ENCODE measurements around the gene LDB2.
"Not testable (repeated sequence)": the region's sequence is repeated elsewhere in the genome, so short reads cannot be mapped to it uniquely, and the experiment has no call there.

The LDB2 gene

DNA sequence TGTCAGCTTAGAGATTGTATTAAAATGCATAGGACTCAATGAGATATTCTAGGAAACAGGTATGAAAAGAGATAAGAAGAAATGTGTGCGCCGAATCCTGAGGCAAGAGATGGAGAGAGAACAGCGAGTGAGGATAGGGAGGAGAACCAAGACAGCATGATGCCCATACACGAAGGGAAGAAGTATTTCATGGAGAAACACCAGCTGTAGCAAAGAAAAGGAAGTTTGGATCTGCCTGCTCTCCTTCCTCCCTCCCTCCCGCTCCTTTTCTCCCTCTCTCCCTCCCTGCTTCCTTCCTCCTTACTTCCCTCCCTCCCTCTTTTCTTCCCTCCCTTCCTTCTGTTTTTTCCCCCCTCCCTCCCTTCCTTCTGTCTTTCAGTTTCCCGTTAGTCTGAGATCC is 353.6 kb downstream of the LDB2 start:
- no peak for DNase-seq (ENCODE audit: low read depth)

GRCh38 chr4:16544251-16544721 is 354.2 kb downstream of the LDB2 start:
- no peak for DNase-seq (ENCODE audit: low read depth)

DNA sequence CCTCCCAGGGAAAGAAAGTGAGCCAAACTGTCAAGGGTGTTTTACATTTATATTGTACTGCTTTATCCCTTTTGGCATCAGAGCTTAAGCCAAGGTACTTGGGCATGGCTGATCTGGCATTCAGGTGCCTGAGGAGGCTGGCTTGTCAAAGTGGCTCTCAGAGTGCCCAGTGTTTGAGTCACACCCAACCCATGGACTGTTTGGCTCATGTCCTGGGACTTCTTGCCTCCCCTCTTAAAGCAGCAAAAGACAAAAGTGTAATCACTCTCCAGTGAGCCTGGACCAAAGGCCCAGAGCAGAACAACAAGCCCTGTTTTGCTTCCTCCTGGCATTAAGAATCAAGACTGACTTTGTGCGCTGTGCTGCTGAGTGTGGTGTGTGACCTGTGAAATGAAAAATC is 360.5 kb downstream of the LDB2 start:
- DNase-seq (ENCODE audit: low read depth): no peak

DNA sequence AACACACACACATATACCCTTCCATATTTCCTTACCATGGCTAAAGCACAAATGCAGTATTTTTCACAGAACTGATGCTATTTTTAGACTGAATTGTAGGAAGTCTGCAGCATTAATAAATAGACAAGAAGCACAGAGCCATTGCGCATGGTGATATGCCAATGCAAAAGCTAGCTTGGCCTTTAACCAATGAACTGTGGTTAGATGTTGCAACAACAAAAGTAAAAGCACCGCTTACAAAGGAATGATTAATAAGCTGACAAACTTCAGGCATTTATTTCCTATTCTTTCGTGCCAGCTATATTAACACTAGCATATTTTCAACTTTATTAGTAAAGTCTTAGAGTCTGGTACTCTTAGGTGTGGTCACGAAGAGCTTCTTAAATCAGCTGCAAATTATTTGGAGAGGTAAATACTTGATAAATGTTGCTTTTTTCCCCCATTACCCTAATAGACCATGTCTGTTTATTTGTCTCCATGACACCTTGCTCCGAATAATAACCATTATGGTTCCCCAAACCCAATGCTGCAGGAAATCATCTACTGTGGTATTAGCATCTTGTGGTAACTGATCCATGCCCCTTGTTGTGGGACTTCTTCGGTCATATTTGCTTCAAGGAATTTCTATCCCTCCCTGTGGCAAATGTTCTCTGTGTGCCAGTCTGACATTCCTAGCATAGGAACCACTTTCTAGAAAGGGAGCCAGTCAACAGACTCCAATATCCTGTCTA is 366.0 kb downstream of the LDB2 start:
- no peak for DNase-seq (ENCODE audit: low read depth)

DNA sequence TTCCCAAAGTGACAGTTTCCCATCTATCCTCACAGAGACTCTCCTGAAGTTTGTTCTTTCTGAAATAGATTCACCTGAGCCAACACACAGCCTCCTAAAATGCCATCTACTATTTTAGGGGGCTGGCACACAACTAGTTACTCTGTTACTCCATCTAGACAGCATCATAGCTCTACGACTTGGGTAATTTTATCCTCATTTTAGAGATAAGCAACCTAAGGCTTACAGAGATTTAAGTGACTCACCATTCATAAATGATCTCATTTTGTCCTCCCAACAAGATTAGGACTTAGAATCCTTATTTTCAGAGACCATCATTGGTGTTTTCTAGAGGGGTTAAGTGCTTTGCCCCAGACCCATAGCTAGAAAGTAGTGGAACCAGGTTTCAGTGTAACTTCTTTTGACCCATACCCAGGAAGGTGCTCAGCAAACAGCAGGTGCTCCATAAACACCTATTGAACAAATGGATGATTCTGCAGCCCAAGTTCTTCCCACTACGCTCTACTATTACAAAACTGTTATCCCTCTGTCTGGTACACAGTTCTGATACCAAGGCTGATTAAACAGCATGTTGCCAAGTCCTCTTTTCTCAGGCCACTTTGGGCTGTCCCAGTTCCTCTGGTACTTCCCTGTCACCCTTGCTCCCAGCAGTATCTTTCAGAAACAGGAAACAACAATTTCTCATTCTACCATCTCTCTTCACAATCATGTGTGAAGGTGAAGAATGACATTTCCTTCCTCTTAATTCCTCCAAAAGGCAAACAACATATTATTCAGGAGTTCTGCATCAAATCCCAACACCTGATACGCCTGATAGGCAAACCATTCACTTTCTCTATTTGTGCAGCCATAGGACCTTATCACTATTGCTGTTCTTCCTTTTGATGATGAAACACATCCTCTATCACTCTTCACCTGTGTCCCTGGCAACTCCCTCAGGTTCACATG is 367.5 kb downstream of the LDB2 start:
- DNase-seq (ENCODE audit: low read depth): no peak

DNA sequence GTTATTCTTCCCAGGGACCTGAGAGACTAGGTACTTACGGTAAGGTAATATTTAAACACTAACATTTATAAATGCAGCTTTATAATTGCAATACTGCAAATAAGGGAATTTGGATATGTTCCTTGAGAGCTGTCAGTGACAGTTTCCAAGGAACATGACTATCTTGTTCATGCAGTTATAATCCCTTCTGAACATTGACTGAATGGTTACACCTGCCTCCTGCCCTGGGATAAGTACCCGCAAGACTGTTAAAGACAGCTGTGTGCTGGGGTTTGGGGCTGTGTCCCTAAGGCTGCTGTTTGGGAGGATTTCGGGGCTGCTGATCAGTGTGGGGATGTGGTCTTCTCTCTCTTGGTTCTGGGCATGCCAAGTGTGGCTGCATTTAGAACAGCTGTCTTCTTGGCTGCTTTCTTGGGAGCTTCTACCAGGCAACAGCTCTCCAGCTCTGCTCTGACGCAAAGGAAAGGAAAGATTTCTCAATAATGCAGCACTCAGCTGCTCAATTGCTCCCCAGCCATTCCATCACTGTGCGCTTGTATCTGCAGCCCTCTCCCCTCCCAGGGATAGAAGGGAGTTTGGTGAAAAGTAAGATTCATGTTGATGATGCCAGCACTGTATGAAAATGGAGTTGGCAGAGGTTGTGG is 373.4 kb downstream of the LDB2 start:
- DNase-seq (ENCODE audit: low read depth): no peak

- DNase-seq (ENCODE audit: low read depth): no peak
Measured at GRCh38 chr4:16524406-16524805, 374.0 kb downstream of the LDB2 start.

- not testable (repeated sequence) for DNase-seq (ENCODE audit: low read depth)
Measured at GRCh38 chr4:16523526-16523925, 374.9 kb downstream of the LDB2 start.

GRCh38 chr4:16521156-16521915 is 377.1 kb downstream of the LDB2 start:
- DNase-seq (ENCODE audit: low read depth): no peak

DNA sequence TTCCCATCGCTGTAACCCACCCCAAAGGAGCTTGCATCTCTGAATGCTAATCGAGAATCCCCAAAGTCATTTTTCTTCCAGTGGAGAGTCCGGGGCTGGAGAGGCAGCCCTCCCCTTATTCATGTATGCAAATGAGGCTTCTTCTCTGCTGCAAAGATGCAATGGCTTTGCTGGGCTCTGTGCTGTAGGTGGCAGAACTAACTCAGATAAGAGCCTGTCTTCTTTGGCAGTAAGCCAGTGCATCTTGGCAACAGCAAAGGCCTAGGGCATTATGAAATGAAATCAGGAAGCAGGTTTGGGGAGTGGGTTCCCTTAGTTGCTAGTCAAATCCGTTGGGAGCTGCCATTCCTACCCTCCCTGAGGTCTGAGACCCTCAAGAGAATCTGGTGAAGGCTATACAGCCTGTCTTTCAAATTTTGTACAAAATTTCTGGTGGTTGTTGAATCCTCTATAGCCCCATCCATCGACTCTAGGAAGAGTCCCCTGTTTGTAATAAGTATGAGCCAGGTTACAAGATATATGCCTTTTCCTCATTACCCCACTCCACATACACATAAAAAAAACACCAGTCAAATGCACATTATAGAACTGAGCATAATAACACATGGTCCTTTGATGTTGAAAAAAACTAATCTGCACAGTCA is 381.5 kb downstream of the LDB2 start:
- no peak for DNase-seq (ENCODE audit: low read depth)

DNA sequence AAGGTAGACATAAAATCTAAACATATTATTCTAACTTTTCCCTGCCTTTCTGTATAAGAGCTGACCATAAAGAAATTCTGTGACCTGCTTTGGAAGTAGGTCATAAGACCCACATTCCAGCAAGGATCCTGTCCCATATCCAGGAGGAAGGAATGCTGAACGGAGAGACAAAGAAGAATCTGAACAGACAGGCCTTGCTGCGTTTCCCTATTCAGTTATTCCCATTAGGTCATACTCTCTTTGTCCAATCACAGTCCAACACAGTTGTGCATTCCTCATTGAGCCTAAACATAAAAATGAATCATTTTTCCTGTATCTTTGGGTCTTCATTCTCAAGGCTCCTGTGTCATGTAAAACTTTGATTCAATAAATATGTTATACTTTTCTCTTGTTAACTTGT is 384.6 kb downstream of the LDB2 start:
- DNase-seq (ENCODE audit: low read depth): no peak

DNA sequence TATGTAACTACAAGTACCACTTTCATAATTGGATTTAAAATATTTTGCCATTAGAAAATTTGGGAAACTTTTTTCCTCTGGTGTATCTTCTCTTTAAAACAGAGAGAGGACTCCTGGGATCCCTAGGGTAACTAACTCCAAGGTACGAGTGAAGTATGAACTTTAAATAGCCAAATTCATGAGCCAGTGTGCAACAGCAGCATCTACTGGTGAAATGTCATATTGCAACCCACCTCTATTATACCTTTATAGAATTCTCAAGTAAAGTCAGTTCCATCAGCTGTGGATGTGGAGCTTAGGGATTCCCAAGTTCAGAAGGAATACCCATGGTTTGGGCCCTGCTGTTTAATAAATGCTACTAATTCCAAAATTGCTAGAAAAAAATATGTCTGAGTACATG is 389.5 kb downstream of the LDB2 start:
- DNase-seq (ENCODE audit: low read depth): no peak

DNA sequence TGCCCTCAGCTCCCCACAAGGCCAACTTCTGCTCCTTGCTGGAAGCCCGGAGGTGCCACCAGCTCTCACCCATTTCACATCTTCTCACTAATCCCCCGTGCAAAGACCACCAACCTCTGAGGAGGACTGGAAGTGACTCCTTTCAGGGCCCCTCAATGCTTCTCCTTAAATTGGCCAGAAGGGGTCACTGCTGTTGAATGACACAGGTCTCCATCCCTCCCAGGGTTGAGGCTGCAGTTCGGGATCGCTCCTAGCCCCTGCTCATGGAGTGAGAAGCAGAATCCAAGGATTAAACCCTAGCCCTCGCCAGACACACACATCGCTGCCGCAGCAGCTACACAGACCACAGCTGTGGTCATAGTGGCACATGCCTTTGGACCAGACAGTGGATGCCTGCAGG is 392.7 kb downstream of the LDB2 start:
- no peak for DNase-seq (ENCODE audit: low read depth)

DNA sequence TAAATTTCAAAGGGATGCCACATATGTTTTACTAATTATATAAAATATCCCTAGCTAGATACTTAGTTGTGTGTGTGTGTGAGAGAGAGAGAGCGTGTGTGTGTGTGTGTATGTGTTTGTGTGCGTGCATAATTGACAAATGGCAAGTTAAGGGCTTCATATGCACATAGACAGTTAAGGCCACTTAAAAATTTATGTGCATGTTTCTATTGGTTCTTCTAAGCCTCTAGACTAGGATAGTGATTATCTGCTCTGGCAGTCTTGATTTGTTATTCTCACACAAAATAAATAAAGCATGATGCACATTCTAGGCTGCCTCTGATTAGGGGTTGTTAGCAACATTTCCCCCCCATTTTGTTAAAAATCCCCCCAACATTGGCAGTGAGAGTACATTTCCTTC is 393.2 kb downstream of the LDB2 start:
- no peak for DNase-seq (ENCODE audit: low read depth)

- DNase-seq (ENCODE audit: low read depth): no peak
Measured at GRCh38 chr4:16503421-16504100, 394.9 kb downstream of the LDB2 start.

DNA sequence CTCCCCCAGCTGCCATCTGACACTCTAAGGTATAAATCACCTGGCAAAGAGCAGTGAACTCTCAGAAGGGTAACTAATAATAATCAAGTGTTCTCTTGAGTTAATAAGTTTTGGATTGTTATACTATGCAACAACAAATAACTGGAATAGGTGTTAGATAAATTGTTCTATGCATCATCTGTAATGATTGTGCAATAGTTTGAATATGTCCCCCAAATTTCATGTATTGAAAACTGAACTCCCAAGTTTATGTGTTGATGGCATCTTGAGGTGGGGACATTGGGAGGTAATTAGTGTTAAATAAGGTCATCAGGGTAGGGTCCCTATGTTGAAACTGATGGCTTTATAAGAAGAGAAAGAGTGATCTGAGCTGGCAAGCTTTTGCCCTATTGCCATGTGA is 399.5 kb downstream of the LDB2 start:
- no peak for DNase-seq (ENCODE audit: low read depth)

DNA sequence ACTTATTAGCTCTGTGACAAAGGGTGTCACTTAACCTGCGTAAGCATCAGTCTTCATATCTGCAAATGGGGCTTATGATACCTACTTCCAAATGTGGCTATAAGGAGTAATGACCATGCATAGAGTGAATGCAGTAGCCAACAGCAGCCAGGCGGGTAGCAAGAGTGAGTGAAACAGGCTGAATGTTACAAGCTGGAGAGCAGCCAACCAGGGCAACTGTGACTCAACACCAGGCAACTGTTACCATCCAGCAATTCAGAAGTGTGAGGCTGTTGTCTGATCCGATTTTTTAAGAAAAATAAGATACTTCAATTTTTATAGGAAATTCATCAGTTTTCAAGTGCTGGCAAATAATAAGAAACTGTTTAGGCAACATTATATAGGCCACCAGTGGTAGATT is 401.9 kb downstream of the LDB2 start:
- no peak for DNase-seq (ENCODE audit: low read depth)

GRCh38 chr4:16492872-16493271 is 405.6 kb downstream of the LDB2 start:
- DNase-seq (ENCODE audit: low read depth): no peak

DNA sequence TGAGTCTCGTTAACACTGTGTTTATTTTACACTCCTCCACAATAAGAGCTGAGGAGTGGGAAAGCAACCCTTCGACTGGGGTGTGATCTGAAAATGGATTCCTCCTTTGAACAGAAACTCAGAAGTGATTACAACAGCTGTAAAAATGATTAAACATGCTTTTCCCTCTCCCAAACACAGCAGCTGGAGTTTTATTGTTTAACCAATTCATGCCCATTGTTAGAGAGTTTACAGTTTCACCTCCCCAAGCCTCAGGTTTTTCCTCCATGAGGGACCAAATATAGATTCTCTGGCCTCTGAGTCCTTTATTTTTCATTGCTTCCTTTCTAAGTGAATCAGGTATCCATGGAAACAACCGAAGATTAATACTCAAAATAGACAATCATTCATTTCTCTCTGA is 409.2 kb downstream of the LDB2 start:
- no peak for DNase-seq (ENCODE audit: low read depth)

DNA sequence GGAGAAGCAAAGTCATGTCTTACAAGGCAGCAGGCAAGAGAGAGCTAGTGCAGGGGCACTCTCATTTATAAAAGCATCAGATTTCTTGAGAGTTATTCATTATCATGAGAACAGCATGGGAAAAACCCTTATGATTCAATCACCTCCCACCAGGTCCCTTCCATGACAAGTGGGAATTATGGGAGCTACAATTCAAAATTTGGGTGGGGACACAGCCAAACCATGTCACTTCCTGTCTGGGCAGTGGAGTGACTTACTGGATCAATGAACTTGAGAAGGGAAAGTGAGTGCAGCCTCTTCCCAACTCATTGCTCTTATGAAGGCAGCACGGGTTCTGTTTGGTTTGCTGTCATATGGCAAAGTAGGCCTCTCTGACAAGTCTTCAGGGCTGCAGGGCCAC is 410.4 kb downstream of the LDB2 start:
- DNase-seq (ENCODE audit: low read depth): no peak

GRCh38 chr4:16484711-16485110 is 413.7 kb downstream of the LDB2 start:
- no peak for DNase-seq (ENCODE audit: low read depth)
